ENCODE data around the gene MADCAM1. TPM values are rescaled to one million over a fixed set of nuclear protein-coding genes. Genes with fewer than 3 reads are reported as not detected.
A peak's percentile ranks its signal among the peaks of the same experiment; 100 is the strongest.

Gene MADCAM1
- total RNA-seq, 1 experiment from 2014 or later = 0.84 TPM

DNA sequence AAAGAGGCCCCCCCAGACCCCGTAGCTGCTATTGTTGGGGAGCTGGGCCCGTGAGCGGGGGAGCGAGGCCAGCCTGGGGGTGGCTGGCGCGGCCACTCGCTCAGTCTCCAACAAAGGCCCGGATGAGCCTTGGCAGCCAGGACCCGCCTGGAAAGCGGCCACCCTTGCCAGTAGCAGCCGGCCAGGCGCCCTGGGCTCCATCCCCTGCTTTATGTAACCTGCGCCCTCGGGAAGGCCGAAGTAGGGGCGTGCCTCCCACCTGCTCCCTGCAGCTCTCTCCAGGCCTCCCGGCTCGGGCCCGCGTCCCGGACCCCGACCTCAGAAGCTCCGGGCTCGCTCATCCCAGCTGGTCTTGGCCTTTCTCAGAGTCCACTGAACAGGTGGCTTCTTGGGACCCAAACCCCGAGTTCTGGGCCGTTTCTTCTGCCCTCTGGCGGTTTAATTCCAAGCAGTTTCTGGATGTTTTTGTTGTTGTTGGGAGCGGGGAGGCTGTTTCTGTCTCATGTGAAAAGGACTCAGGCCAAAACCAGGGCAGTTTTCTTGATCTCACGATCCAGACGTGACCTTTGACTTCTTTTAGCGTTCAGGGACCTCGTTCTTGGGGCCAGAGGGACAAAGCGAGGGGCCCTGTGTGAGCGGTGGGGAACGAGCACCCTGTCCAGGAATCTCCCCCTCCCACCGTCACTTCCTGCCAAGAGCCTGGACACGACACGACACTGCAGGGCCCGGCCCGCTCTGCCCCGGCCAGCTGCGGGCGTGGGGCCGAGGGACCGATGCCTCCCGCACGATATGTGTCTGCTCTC lies 36.5 kb downstream of the MADCAM1 start:
- no TSS peak for BruUV-seq (replicated peaks)
- Histone ChIP-seq H3K27me3 (replicated peaks; ENCODE audit: insufficient read depth, low read depth, low read length, poor library complexity) (no peaks in the 10 kb centered on the region), H3K27ac (ENCODE audit: low read depth, low read length, poor library complexity, severe bottlenecking) (peak overlapping the region; percentile 93), H3K36me3 (ENCODE audit: insufficient read depth, low read length, poor library complexity, severe bottlenecking) (peaks cover 22% of the 10 kb centered on the region), H3K4me1 (ENCODE audit: insufficient read depth, low read length, poor library complexity, severe bottlenecking) (peaks cover 13% of the 10 kb centered on the region), H3K4me3 (ENCODE audit: low read depth, low read length, poor library complexity, severe bottlenecking) (peak overlapping the region; percentile 100), H3K9me3 (ENCODE audit: low read depth, low read length, poor library complexity, severe bottlenecking) (no peaks in the 10 kb centered on the region)
- ChIA-PET CTCF (interaction anchor here (1.4 to 1.6 kb wide), 2 partner anchors 22 to 26 kb away, joined by 5 to 16 read pairs; no protein-coding TSS in a partner anchor), POLR2A (ENCODE audit: low non-redundant PET) (no interaction called here)
- intact Hi-C loops (cut with micrococcal nuclease; ENCODE audit: unreplicated experiment) = loop anchor here (5.0 kb wide), 1 partner anchor 40 kb away; the partner anchor contains the start of gene BSG
- DNase-seq (ENCODE audit: low spot score) = peak; percentile 71
- TF ChIP-seq CTCF (conservative IDR thresholded peaks at IDR 0.05; ENCODE audit: low read depth, low read length) (peak; percentile 70), EZH2 (IDR thresholded peaks at IDR 0.05; ENCODE audit: borderline replicate concordance, low read depth, low read length, poor library complexity, severe bottlenecking) (no peak)

DNA sequence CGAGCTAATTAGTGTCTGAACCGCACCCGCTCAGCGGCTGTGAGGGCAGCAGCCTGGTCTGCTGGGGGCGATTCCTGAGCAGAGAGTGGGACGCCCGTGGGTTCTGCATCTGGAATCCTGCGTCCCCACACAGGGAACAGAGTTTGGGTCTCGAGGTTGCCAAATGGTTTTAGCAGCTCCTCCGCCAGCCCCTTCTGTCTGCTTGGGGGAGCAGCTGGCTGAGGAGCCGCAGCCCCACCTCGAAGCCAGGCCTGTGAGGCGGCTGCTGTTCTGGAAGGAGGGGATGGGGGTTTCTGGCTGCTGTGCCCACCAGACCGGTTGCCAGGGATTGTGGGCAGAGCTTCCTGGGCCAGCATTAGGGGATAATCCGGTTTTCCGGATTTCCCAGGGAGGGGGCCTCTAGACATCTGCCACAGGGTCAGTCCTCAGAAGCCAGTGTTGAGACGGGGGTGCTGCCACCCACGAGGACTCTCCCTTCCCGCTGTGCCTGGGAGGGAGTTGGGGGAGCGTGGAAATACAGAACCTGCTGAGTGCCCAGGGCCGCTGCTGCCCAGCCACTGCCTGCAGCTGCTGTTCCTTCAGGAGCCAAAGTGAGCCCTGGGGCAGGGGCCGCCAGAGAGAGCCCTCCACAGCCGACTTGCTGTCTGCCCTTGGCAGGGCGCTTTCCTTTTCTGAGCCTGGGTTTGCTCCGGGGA lies 37.2 kb downstream of the MADCAM1 start:
- H3K4me1 ChIP-seq (ENCODE audit: insufficient read depth, low read length, poor library complexity, severe bottlenecking) = peaks cover 13% of the 10 kb centered on the region
- peak overlapping the region; percentile 93 for H3K27ac ChIP-seq (ENCODE audit: low read depth, low read length, poor library complexity, severe bottlenecking)
- H3K27me3 ChIP-seq (replicated peaks; ENCODE audit: insufficient read depth, low read depth, low read length, poor library complexity) = no peaks in the 10 kb centered on the region
- peak overlapping the region; percentile 100 for H3K4me3 ChIP-seq (ENCODE audit: low read depth, low read length, poor library complexity, severe bottlenecking)
- no peak for TF ChIP-seq EZH2 (IDR thresholded peaks at IDR 0.05; ENCODE audit: borderline replicate concordance, low read depth, low read length, poor library complexity, severe bottlenecking)
- no peak for TF ChIP-seq CTCF (conservative IDR thresholded peaks at IDR 0.05; ENCODE audit: low read depth, low read length)
- H3K9me3 ChIP-seq (ENCODE audit: low read depth, low read length, poor library complexity, severe bottlenecking) = no peaks in the 10 kb centered on the region
- peaks cover 28% of the 10 kb centered on the region for H3K36me3 ChIP-seq (ENCODE audit: insufficient read depth, low read length, poor library complexity, severe bottlenecking)
- ChIA-PET POLR2A (ENCODE audit: low non-redundant PET) (no interaction called here), CTCF (no interaction called here)
- DNase-seq (ENCODE audit: low spot score) = no peak
- TSS peak; percentile 29 for BruUV-seq (replicated peaks)
- intact Hi-C loops (cut with micrococcal nuclease; ENCODE audit: unreplicated experiment) = loop anchor here (5.0 kb wide), 1 partner anchor 39 kb away; the partner anchor contains the start of gene BSG

DNA sequence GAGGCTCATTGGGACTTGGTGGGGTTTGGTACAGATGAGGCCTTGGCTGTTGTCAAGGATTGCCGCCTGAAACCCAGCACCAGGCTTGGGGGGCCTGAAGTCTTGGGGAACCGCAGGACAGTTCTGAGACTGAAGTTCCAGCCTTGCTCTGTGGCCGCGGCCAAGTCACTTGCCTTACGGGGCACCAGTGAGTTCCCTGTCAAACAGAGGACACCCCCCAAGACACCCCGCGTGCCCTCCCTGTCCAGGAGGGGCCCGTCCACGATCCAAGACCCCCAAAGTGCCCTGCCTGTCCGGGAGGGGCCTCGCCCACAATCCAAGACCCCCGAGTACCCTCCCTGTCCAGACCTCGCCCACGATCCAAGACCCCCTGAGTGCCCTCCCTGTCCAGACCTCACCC lies 37.8 kb downstream of the MADCAM1 start:
- no peak for TF ChIP-seq EZH2 (IDR thresholded peaks at IDR 0.05; ENCODE audit: borderline replicate concordance, low read depth, low read length, poor library complexity, severe bottlenecking)
- no peak for TF ChIP-seq CTCF (conservative IDR thresholded peaks at IDR 0.05; ENCODE audit: low read depth, low read length)
- H3K27me3 ChIP-seq (replicated peaks; ENCODE audit: insufficient read depth, low read depth, low read length, poor library complexity) = no peaks in the 10 kb centered on the region
- H3K4me1 ChIP-seq (ENCODE audit: insufficient read depth, low read length, poor library complexity, severe bottlenecking) = peaks cover 13% of the 10 kb centered on the region
- peak overlapping the region; percentile 93 for H3K27ac ChIP-seq (ENCODE audit: low read depth, low read length, poor library complexity, severe bottlenecking)
- no TSS peak for BruUV-seq (replicated peaks)
- ChIA-PET CTCF (no interaction called here), POLR2A (ENCODE audit: low non-redundant PET) (no interaction called here)
- H3K4me3 ChIP-seq (ENCODE audit: low read depth, low read length, poor library complexity, severe bottlenecking) = peak overlapping the region; percentile 100
- H3K9me3 ChIP-seq (ENCODE audit: low read depth, low read length, poor library complexity, severe bottlenecking) = no peaks in the 10 kb centered on the region
- no peak for DNase-seq (ENCODE audit: low spot score)
- intact Hi-C loops (cut with micrococcal nuclease; ENCODE audit: unreplicated experiment) = loop anchor here (5.0 kb wide), 1 partner anchor 38 kb away; the partner anchor contains the start of gene BSG
- H3K36me3 ChIP-seq (ENCODE audit: insufficient read depth, low read length, poor library complexity, severe bottlenecking) = peaks cover 33% of the 10 kb centered on the region
